Measurements from ENCODE around the gene TRMT10B. TPM values are rescaled to one million over a fixed set of nuclear protein-coding genes. Genes with fewer than 3 reads are reported as not detected.

The TRMT10B gene
- total RNA-seq, 2 donors from 2014 or later = 7.8 to 19.6 TPM

GRCh38 chr9:37784291-37784615, 30.6 kb downstream of the TRMT10B start:
- Histone ChIP-seq H3K9me3 (no peaks in the 10 kb centered on the region), H3K27ac (peak overlapping the region; percentile 74 to 75), H3K27me3 (replicated peaks; ENCODE audit: insufficient read depth) (no peaks in the 10 kb centered on the region), H3K36me3 (no peaks in the 10 kb centered on the region), H3K4me1 (replicated peaks) (no peaks in the 10 kb centered on the region), H3K4me3 (peak overlapping the region; percentile 55 to 85)
- 0% methylated on average over 6 of the region's 6 CpGs for WGBS
- TF ChIP-seq POLR2AphosphoS5 (IDR thresholded peaks at IDR 0.05) (no peak), POLR2A (IDR thresholded peaks at IDR 0.05) (no peak), CTCF (IDR thresholded peaks at IDR 0.05) (no peak)
- intact Hi-C loops (cut with DNase I) = loop anchor here (10.0 kb wide), 2 partner anchors 189 to 299 kb away; partner anchors contain the start of genes POLR1E and TOMM5
- DNase-seq (ENCODE audit: low spot score) = no peak

- Histone ChIP-seq H3K4me3 (peak within 1 kb of the TSS; percentile 55 to 85), H3K27me3 (replicated peaks; ENCODE audit: insufficient read depth) (no peaks in the 10 kb centered on the region), H3K27ac (peak within 1 kb of the TSS; percentile 74 to 75), H3K36me3 (no peaks in the 10 kb centered on the region), H3K9me3 (no peaks in the 10 kb centered on the region), H3K4me1 (replicated peaks) (no peaks in the 10 kb centered on the region)
- peak; percentile 48 for TF ChIP-seq POLR2A (IDR thresholded peaks at IDR 0.05)
- TF ChIP-seq POLR2AphosphoS5 (IDR thresholded peaks at IDR 0.05) = peak; percentile 92
- peak in 2 of 4 experiments; percentile 2 to 33 for TF ChIP-seq CTCF (IDR thresholded peaks at IDR 0.05)
- DNase-seq (ENCODE audit: low spot score) = peak; percentile 85
- intact Hi-C loops (cut with DNase I) = loop anchor here (1.0 to 10.0 kb wide), 3 partner anchors 15 to 300 kb away; partner anchors contain the start of genes DCAF10, POLR1E and TOMM5
- WGBS = under 1% methylated on average over 35 of the region's 73 CpGs
Measured at GRCh38 chr9:37784616-37785483, 31.2 kb downstream of the TRMT10B start, which contains the start of gene EXOSC3. Gene EXOSC3 (minus strand): TSS chr9:37785064. CDS start chr9:37785044, 20 bp downstream.

GRCh38 chr9:37787059-37787458, 33.5 kb downstream of the TRMT10B start:
- WGBS = 58% methylated on average over 44 of the region's 45 CpGs
- H3K9me3 ChIP-seq = no peaks in the 10 kb centered on the region
- H3K27me3 ChIP-seq (replicated peaks; ENCODE audit: insufficient read depth) = no peaks in the 10 kb centered on the region
- H3K27ac ChIP-seq = no peak overlapping the region
- H3K4me3 ChIP-seq = no peak overlapping the region
- no peaks in the 10 kb centered on the region for H3K4me1 ChIP-seq (replicated peaks)
- DNase-seq (ENCODE audit: low spot score) = no peak
- TF ChIP-seq POLR2A (IDR thresholded peaks at IDR 0.05) = no peak
- no peak for TF ChIP-seq CTCF (IDR thresholded peaks at IDR 0.05)
- no peak for TF ChIP-seq POLR2AphosphoS5 (IDR thresholded peaks at IDR 0.05)
- intact Hi-C loops (cut with DNase I) = loop anchor here (10.0 kb wide), 2 partner anchors 192 to 302 kb away; partner anchors contain the start of genes POLR1E and TOMM5
- H3K36me3 ChIP-seq = no peaks in the 10 kb centered on the region

GRCh38 chr9:37788332-37788731, 34.7 kb downstream of the TRMT10B start:
- intact Hi-C loops (cut with DNase I) = loop anchor here (10.0 kb wide), 2 partner anchors 194 to 304 kb away; partner anchors contain the start of genes POLR1E and TOMM5
- Histone ChIP-seq H3K36me3 (no peaks in the 10 kb centered on the region), H3K27me3 (replicated peaks; ENCODE audit: insufficient read depth) (no peaks in the 10 kb centered on the region), H3K4me3 (no peak overlapping the region), H3K27ac (no peak overlapping the region), H3K9me3 (no peaks in the 10 kb centered on the region), H3K4me1 (replicated peaks) (no peaks in the 10 kb centered on the region)
- TF ChIP-seq CTCF (IDR thresholded peaks at IDR 0.05) (no peak), POLR2A (IDR thresholded peaks at IDR 0.05) (no peak), POLR2AphosphoS5 (IDR thresholded peaks at IDR 0.05) (no peak)
- no peak for DNase-seq (ENCODE audit: low spot score)
- 81% methylated on average over 6 of the region's 6 CpGs for WGBS
